ENCODE results near the gene GRM5. TPM values are rescaled to one million over a fixed set of nuclear protein-coding genes. Genes with fewer than 3 reads are reported as not detected.

Gene GRM5
- total RNA-seq, 1 donor from 2014 or later: 0.17 TPM

GRCh38 chr11:88522624-88523385, 543.0 kb downstream of the GRM5 start:
- Mint-ChIP-seq H3K36me3 (no peaks in the 10 kb centered on the region), H3K27me3 (no peaks in the 10 kb centered on the region), H3K4me3 (no peak overlapping the region), H3K9me3 (peaks cover 5% of the 10 kb centered on the region), H3K4me1 (ENCODE audit: unreplicated experiment) (peaks cover 11% of the 10 kb centered on the region), H3K27ac (no peak overlapping the region)
- no peak for TF ChIP-seq CTCF (conservative IDR thresholded peaks at IDR 0.05)
- no peak for DNase-seq (ENCODE audit: extremely low spot score, unreplicated experiment)

GRCh38 chr11:88521799-88522201, 544.0 kb downstream of the GRM5 start:
- TF ChIP-seq CTCF (conservative IDR thresholded peaks at IDR 0.05): no peak
- Mint-ChIP-seq H3K9me3 (no peaks in the 10 kb centered on the region), H3K36me3 (no peaks in the 10 kb centered on the region), H3K27ac (no peak overlapping the region), H3K4me3 (peak overlapping the region; percentile 35), H3K27me3 (no peaks in the 10 kb centered on the region), H3K4me1 (ENCODE audit: unreplicated experiment) (peaks cover 11% of the 10 kb centered on the region)
- DNase-seq (ENCODE audit: extremely low spot score, unreplicated experiment): no peak

GRCh38 chr11:88521399-88521798, 544.4 kb downstream of the GRM5 start:
- no peaks in the 10 kb centered on the region for H3K9me3 Mint-ChIP-seq
- TF ChIP-seq CTCF (conservative IDR thresholded peaks at IDR 0.05): no peak
- H3K36me3 Mint-ChIP-seq: no peaks in the 10 kb centered on the region
- no peaks in the 10 kb centered on the region for H3K27me3 Mint-ChIP-seq
- peak overlapping the region; percentile 35 for H3K4me3 Mint-ChIP-seq
- H3K4me1 Mint-ChIP-seq (ENCODE audit: unreplicated experiment): peaks cover 11% of the 10 kb centered on the region
- H3K27ac Mint-ChIP-seq: no peak overlapping the region
- no peak for DNase-seq (ENCODE audit: extremely low spot score, unreplicated experiment)

- H3K4me3 Mint-ChIP-seq: no peak overlapping the region
- no peak for TF ChIP-seq CTCF (conservative IDR thresholded peaks at IDR 0.05)
- no peak overlapping the region for H3K27ac Mint-ChIP-seq
- no peaks in the 10 kb centered on the region for H3K27me3 Mint-ChIP-seq
- H3K36me3 Mint-ChIP-seq: no peaks in the 10 kb centered on the region
- DNase-seq (ENCODE audit: extremely low spot score, unreplicated experiment): no peak
- H3K4me1 Mint-ChIP-seq (ENCODE audit: unreplicated experiment): peaks cover 11% of the 10 kb centered on the region
- no peaks in the 10 kb centered on the region for H3K9me3 Mint-ChIP-seq
Observed at GRCh38 chr11:88520391-88520790, 545.4 kb downstream of the GRM5 start.

GRCh38 chr11:88515002-88515401, 550.8 kb downstream of the GRM5 start:
- Mint-ChIP-seq H3K36me3 (no peaks in the 10 kb centered on the region), H3K27ac (no peak overlapping the region), H3K4me3 (no peak overlapping the region), H3K4me1 (ENCODE audit: unreplicated experiment) (peaks cover 5% of the 10 kb centered on the region), H3K9me3 (no peaks in the 10 kb centered on the region), H3K27me3 (peaks cover 26% of the 10 kb centered on the region)
- DNase-seq (ENCODE audit: extremely low spot score, unreplicated experiment): no peak
- no peak for TF ChIP-seq CTCF (conservative IDR thresholded peaks at IDR 0.05)
